Measurements from ENCODE around the gene PPARGC1A.
A peak's percentile ranks its signal among the peaks of the same experiment; 100 is the strongest.

PPARGC1A gene

GRCh38 chr4:23881674-23882337 is 8.0 kb downstream of the PPARGC1A start:
- DNase-seq (ENCODE audit: low spot score): no peak

DNA sequence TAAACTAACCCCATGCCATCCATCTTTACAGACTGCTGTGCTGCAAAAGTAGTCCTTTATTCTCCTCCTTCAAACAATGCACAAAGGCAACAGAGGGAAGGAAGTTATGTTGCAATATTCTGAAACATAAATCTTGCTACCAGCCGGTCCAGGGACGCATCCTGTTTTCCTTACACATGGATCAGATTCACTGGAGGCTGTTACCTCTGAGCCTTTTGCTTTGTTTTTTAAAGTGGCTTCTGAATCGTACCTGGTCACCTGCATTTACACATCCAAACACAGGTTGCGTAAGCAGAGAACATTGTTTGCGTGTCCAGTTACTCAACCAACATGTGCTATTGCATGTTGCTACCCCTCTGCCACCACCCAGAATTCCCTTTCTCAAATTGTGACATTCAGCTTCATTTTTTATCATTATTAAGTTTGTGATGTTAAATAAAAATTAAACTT is 8.8 kb downstream of the PPARGC1A start:
- no peak for DNase-seq (ENCODE audit: low spot score)

GRCh38 chr4:23878912-23879732 is 10.7 kb downstream of the PPARGC1A start:
- no peak for DNase-seq (ENCODE audit: low spot score)

- DNase-seq (ENCODE audit: low spot score): no peak
These were observed 11.5 kb downstream of the PPARGC1A start for GRCh38 chr4:23878246-23878891.

DNA sequence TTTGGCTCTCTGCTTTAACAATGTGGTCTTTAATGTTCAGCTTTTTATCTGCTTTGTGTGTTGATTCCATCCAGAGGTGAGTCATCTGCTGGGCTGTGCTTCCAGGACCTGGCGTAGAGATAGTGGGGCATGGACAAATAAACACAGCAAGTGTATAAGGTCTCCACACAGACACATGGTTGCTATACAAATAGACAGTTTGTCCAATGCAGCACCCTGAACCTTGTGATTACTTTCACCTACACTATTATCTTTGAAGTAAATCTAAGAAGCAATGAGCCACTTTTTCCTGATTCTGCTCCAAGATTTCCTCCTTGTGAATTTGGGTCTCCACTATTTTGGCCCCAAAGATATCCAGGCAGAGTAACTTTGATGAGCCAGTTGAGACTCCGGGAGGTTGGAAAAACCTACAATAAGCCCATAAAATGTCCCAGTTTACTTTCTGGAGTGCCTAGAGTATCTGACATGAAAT is 12.1 kb downstream of the PPARGC1A start:
- peak; percentile 7 for DNase-seq (ENCODE audit: low spot score)

GRCh38 chr4:23876418-23877089 is 13.3 kb downstream of the PPARGC1A start:
- DNase-seq (ENCODE audit: low spot score): no peak

DNA sequence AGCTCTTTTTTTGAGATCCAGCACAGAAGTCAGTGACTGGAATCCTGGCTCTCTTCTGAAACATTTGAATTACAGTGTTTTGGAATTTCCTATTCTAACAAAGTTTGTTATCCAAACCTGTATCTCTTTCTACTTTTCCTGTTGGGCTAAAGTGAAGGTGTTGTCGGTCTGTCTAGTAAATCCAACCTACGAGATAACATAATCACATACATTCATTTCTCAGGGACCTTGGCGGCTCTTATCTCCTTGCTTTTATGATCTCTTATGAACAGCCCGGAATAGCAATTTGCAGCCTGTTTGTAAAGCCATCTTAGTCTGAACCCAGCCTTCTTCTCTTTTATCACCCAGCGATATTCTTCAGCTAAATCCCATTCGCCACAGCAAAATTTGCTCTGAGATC is 14.5 kb downstream of the PPARGC1A start:
- DNase-seq (ENCODE audit: low spot score): no peak

- DNase-seq (ENCODE audit: low spot score): no peak
These were observed 15.3 kb downstream of the PPARGC1A start for GRCh38 chr4:23874536-23874901.

DNA sequence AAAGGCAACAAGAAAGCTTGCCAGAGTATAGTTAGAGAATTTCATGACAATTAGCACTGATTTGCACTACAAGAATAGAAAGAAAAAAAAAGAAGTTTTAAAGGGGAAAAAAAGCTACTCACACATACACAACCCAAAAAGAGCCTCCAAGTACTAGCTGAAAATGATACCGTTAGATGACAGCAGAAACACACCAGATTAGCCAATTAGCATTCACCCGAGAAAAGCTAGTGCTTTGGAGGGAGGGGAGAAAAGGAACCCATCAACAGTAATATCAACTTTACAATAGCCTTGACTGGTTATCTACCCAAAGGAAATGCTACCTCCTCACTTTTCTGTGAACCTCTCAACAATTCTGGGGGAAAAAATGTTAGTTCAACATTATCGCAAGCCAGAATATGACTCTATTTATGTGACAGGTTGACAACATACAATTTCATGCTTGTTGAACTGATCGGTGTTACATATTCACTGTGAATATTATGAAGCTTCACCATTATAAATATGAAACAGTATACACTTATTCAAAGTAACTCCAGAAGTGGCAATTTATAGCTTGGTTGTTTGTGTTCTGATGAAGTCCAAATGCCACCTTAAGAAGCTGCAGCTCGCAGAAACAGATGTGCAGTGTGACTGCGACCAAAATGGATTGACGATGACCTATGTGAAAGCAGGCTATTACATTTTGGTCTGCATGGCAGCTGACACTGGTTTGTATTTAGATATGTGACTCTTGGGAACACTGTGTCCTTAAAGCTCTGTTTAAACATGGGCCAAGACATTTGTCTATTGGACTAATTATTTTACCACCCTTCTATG is 15.9 kb downstream of the PPARGC1A start:
- DNase-seq (ENCODE audit: low spot score): no peak

DNA sequence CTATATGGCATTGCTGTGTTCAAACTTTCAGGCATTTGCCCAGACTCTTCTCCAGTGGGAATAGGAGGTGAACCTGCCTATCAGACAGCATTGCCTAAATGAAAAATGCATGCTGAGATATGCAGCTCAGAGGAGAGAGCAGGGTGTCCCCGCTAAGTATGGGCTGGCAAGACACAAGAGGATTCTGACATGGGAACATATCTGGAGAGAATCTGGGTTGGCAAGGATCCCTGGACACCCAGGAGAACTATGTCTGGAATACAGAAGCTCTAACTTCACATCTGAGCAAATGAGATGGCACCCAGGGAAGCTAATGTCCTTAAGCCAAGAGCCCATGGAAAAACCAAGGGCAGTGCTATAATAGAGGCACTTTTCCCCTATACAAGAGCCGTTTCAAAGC is 18.4 kb downstream of the PPARGC1A start:
- no peak for DNase-seq (ENCODE audit: low spot score)

DNA sequence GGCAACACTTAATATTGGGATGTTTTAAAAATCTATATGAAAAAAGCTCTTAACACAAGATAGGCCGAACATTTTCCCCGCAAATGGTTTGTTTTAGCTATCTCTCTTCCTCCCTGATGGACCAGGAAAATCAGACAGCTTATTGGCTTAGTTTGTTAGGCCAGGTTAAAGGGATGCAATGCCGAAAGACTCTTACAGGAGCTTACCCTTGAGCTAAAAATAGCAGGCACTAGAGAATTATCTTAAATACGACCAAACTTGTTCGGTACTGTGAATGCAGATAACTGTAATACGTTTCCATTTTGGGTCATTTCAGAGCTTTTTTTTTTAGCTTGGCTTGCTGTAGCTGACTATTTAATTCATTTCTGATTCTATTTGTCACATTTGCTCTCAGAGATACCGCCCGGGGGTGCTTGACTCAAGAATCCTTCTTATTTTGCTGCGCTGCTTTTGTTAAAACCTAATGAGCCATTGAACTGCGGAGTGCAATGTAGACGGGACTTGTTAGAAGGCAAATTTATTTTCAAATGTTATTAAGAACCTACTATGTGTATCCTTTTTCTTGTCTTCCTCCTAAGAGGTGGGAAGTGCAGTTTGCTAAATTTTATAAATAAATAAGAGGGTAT is 23.3 kb downstream of the PPARGC1A start:
- DNase-seq (ENCODE audit: low spot score): no peak

- DNase-seq (ENCODE audit: low spot score): no peak
These were observed 27.9 kb downstream of the PPARGC1A start for GRCh38 chr4:23861897-23862296.

GRCh38 chr4:23860919-23861318 is 28.9 kb downstream of the PPARGC1A start:
- no peak for DNase-seq (ENCODE audit: low spot score)

DNA sequence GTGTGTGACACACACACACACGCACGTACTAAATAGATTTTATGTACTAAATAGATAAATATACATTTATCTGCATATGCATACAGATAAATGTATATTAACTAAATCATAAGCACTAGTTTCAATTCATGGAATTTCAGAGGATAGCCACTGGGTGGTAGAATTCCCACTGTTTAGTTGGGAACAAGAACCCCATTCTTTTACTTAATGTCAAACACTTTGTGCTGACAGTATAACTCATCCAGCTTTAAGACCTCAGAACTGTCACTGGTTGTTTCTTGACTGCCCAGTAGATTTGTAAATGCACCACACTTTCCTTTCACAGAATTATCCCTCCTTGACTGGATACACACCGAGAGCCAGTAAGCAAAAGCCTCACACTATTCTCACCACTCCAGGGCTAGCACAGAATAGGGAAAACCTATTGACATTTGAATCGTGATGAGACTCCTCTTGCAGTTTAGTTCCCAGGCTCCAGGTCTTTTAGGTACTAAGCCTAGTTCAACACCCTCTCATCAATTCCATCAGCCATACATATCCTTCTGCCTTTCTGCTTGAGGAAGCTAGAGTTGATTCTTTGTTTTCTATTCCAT is 32.4 kb downstream of the PPARGC1A start:
- no peak for DNase-seq (ENCODE audit: low spot score)

DNA sequence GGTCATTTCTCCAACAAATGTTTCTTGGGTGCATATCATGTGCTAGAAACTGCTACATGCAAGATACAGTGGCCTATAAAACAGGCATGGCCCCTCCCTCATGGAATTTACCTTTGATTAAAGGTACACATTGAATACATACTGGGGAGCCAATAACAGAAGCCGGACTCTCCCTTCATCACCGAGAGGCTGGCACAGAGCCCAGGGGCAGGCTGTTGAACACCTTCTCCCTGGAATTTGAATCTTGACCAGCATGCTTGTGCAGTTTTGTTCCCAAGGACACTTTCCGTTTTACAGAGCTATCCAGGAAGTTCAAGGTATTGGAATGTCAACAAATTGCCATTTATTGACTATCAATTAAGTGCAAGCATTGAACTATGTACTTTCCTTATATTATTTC is 33.2 kb downstream of the PPARGC1A start:
- DNase-seq (ENCODE audit: low spot score): no peak

DNA sequence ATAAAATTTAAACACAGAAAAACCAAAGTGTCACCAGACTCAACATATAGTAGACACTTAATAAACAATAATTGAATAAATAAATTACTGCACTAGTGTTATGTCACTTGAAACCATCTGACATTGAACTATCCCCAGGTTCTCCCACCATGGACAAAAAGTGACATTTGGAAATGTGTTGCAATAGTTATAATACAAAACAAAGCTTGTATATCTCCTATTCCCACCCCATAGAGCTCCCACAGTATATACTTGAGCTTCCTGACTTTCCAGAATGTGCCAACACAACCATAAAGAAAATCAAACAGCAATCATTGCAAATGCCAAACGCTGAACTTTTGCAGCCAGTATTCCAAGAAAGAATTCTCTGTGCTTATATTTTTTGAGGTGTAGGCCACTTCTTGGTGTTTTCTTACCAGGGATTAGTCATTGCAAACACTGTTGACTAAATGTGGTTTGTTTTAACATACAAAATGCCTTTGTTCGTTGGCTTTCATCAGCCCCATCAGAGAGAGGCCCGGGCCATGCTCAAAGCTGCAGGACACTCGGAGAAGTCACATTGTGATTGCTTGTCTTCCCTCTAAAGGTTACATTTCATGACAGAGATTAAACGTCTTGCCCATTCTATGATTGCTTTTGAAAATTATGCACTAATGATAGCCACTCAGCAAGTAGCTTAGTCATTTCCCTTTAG is 33.8 kb downstream of the PPARGC1A start:
- peak; percentile 6 for DNase-seq (ENCODE audit: low spot score)

DNA sequence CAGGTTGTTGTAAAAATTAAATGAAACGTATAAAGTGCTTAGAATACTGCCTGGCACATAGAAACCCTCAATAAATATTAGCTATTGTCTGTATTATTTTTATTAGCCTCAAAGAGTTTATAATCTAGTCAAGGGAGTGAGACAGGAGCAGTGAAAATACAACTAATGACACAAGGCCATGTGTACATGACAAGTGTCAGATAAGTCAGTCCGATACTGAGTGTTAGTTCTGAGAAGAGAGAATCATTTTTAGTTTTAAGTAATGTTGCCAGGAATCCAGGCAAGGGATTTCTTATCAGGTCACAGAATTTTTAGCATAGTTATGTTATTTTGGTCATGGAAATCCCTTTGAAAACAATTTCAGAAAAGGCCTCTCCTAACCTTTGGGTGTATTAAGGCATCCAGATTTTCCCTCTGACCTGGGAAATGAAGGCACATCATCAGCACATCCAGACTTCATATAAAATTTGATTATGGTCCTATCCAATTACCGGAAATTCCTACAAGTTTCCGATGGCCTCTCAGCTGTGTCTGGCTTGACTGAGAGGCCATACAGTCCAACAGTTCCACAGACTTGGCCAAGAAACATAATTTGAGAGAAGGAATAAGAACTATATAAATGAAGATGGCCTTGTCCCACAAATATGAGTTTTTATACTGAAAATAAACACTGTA is 35.7 kb downstream of the PPARGC1A start:
- no peak for DNase-seq (ENCODE audit: low spot score)

DNA sequence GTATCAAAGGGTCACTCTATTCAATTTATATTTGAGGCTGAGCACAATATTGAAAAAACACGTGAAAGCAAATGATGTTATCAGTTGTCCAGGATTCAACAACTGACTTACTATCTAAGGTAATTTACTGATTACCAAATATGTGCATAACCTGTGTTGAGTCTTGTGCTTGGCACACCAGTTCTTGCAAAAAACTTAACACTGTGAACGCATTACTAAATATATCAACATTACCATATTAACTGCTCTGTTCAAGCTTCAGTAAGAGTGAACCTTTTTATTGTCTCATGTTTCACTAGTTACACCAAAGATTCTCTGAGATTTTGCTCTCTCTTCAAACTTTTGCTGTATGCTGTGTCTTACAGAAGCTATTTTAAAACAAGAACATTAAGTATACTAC is 38.4 kb downstream of the PPARGC1A start:
- DNase-seq (ENCODE audit: low spot score): no peak

DNA sequence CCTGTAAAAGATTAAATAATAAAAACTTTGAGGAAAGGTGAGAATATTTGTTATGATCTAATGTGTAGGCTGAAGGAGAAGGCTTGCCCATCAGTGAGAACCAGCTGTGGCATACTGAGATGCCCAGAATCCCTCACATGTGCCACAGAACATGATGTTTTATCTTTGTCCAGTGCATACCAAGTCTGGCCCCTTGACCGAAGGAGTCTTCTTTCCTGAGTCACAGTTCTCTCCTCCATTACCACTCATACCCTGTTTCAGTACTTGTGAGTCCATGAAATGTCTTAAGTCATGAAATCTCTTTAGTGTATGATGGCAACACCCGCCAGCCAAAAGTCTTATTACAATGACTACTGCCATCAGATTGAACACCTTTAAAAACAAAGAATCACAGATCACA is 42.7 kb downstream of the PPARGC1A start:
- DNase-seq (ENCODE audit: low spot score): no peak

Data from hepatic stellate cell (primary cell).